SU-DHL-6 (cell line): Measurements from ENCODE around the gene LATS1.

ENCODE experiments used
- H2AFZ ChIP-seq: fragments of 200-600 bp; sonication (generic); 2 replicates; pipeline ENCODE4 v1.6.1; 2014; ENCODE audit warnings: low read depth, mild to moderate bottlenecking, moderate library complexity, mixed read lengths, antibody characterized with exemption, low read length; ENCODE audit not compliant: severe bottlenecking
- H3F3A ChIP-seq: fragments of 200-600 bp; shearing (Covaris generic); 2 replicates; pipeline ENCODE4 v1.6.0; 2016; ENCODE audit warnings: antibody characterized with exemption, mild to moderate bottlenecking; ENCODE audit not compliant: insufficient read depth
- H3K27ac ChIP-seq: fragments of 200-600 bp; sonication (generic); 2 replicates; pipeline ENCODE4 v1.5.1; 2016; ENCODE audit warnings: low read depth, mild to moderate bottlenecking, low read length, moderate library complexity, mixed read lengths
- H3K27me3 ChIP-seq: fragments of 200-600 bp; sonication (generic), shearing (Covaris generic); 2 replicates; pipeline ENCODE4 v1.6.0; 2014; ENCODE audit warnings: mild to moderate bottlenecking, low read length
- H3K36me3 ChIP-seq: fragments of 200-600 bp; sonication (generic); 2 replicates; pipeline ENCODE4 v1.6.1; 2014; ENCODE audit warnings: mild to moderate bottlenecking, low read length, mixed read lengths
- H3K4me2 ChIP-seq: fragments of 300-600, 200-600 bp; shearing (Covaris generic), sonication (generic); 2 replicates; pipeline ENCODE4 v1.6.0; 2014; ENCODE audit warnings: low read length, low read depth, mild to moderate bottlenecking; ENCODE audit not compliant: poor library complexity, severe bottlenecking
- H3K4me3 ChIP-seq: fragments of 200-600 bp; sonication (generic); 2 replicates; pipeline ENCODE4 v1.5.1; 2014; ENCODE audit warnings: antibody characterized with exemption, low read length, mild to moderate bottlenecking, mixed read lengths; ENCODE audit not compliant: insufficient read depth, poor library complexity, severe bottlenecking
- H3K79me2 ChIP-seq: fragments of 200-600 bp; sonication (generic); 2 replicates; pipeline ENCODE4 v1.6.1; 2014; ENCODE audit warnings: mild to moderate bottlenecking, low read length, moderate library complexity; ENCODE audit not compliant: insufficient read depth
- H3K9ac ChIP-seq: fragments of 200-600 bp; sonication (generic); 2 replicates; pipeline ENCODE4 v1.7.0; 2014; ENCODE audit warnings: mild to moderate bottlenecking, low read length
- H3K9me2 ChIP-seq: fragments of 200-600 bp; sonication (generic); replicated peaks from 2 replicates; pipeline ENCODE4 v1.6.1; 2014; ENCODE audit warnings: low read length; ENCODE audit not compliant: insufficient read depth
- H3K9me3 ChIP-seq: fragments of 200-600 bp; sonication (generic); 2 replicates; pipeline ENCODE4 v1.6.1; 2014; ENCODE audit warnings: low read length, mixed read lengths; ENCODE audit not compliant: insufficient read depth
- H4K20me1 ChIP-seq: fragments of 200-600 bp; sonication (generic); 2 replicates; pipeline ENCODE4 v1.6.1; 2014; ENCODE audit warnings: low read depth, mild to moderate bottlenecking, antibody characterized with exemption, low read length, moderate library complexity, mixed read lengths
- CTCF ChIP-seq: fragments of 200-600 bp; sonication (generic); IDR thresholded peaks from one replicate; pipeline ENCODE4 v1.5.1; 2017; ENCODE audit warnings: antibody characterized with exemption, mild to moderate bottlenecking, low read length, moderate library complexity; ENCODE audit not compliant: insufficient read depth, poor library complexity, severe bottlenecking
- EZH2phosphoT487 ChIP-seq: fragments of 200-600 bp; sonication (generic), shearing (Covaris generic); conservative IDR thresholded peaks from 2 replicates; pipeline ENCODE4 v1.6.1; 2018; ENCODE audit warnings: mild to moderate bottlenecking, antibody characterized with exemption, low read length, moderate library complexity, mixed read lengths

Gene LATS1

GRCh38 chr6:149729824-149730223, 11.9 kb upstream of the LATS1 start:
- Histone ChIP-seq H3K4me3 (no peak overlapping the region), H4K20me1 (no peaks in the 10 kb centered on the region), H3K27ac (no peak overlapping the region), H3K79me2 (no peaks in the 10 kb centered on the region), H3K9me2 (no peaks in the 10 kb centered on the region), H3K9me3 (no peaks in the 10 kb centered on the region), H3K4me2 (no peak overlapping the region), H2AFZ (no peak overlapping the region), H3K36me3 (peaks cover 25% of the 10 kb centered on the region; the same call in 1 of the 2 replicates), H3F3A (peaks cover 13% of the 10 kb centered on the region; the same call in 1 of the 2 replicates), H3K27me3 (no peaks in the 10 kb centered on the region), H3K9ac (no peak overlapping the region)
- TF ChIP-seq CTCF (no peak), EZH2phosphoT487 (no peak)

- Histone ChIP-seq H2AFZ (no peak overlapping the region), H3K4me2 (no peak overlapping the region), H3K9ac (no peak overlapping the region), H3F3A (peaks cover 16% of the 10 kb centered on the region), H3K27ac (no peak overlapping the region), H4K20me1 (no peaks in the 10 kb centered on the region), H3K27me3 (no peaks in the 10 kb centered on the region), H3K36me3 (peaks cover 25% of the 10 kb centered on the region; the same call in 1 of the 2 replicates), H3K79me2 (no peaks in the 10 kb centered on the region), H3K9me3 (no peaks in the 10 kb centered on the region), H3K9me2 (no peaks in the 10 kb centered on the region), H3K4me3 (no peak overlapping the region)
- no peak for TF ChIP-seq EZH2phosphoT487
- TF ChIP-seq CTCF: no peak
Observed at GRCh38 chr6:149728499-149729234, 10.8 kb upstream of the LATS1 start.

- no peak overlapping the region for H3K4me3 ChIP-seq
- no peaks in the 10 kb centered on the region for H3K27me3 ChIP-seq
- H3F3A ChIP-seq: peaks cover 16% of the 10 kb centered on the region
- no peak overlapping the region for H2AFZ ChIP-seq
- peaks cover 23% of the 10 kb centered on the region; the same call in 1 of the 2 replicates for H3K36me3 ChIP-seq
- no peak overlapping the region for H3K27ac ChIP-seq
- H3K9me2 ChIP-seq: no peaks in the 10 kb centered on the region
- H3K9ac ChIP-seq: no peak overlapping the region
- no peak for TF ChIP-seq EZH2phosphoT487
- TF ChIP-seq CTCF: no peak
- no peaks in the 10 kb centered on the region for H4K20me1 ChIP-seq
- H3K9me3 ChIP-seq: no peaks in the 10 kb centered on the region
- H3K79me2 ChIP-seq: no peaks in the 10 kb centered on the region
- no peak overlapping the region for H3K4me2 ChIP-seq
Observed at GRCh38 chr6:149727793-149728498, 10.0 kb upstream of the LATS1 start.
